PFSK-1 (cell line): Measurements from ENCODE around the gene ALDH4A1.

Source experiments
- POLR2AphosphoS5 ChIP-seq: IDR thresholded peaks from 2 replicates; pipeline ENCODE4 v1.6.1; 2012; ENCODE audit warnings: low read depth, mild to moderate bottlenecking, control low read depth, low read length, moderate library complexity
- SIN3A ChIP-seq: IDR thresholded peaks from 2 replicates; pipeline ENCODE4 v1.6.1; 2012; ENCODE audit warnings: mild to moderate bottlenecking, low read length, moderate library complexity, borderline replicate concordance; ENCODE audit not compliant: insufficient read depth
- TAF1 ChIP-seq: IDR thresholded peaks from 2 replicates; pipeline ENCODE4 v1.6.1; 2012; ENCODE audit warnings: low read length, control low read depth, borderline replicate concordance; ENCODE audit not compliant: insufficient read depth

DNA sequence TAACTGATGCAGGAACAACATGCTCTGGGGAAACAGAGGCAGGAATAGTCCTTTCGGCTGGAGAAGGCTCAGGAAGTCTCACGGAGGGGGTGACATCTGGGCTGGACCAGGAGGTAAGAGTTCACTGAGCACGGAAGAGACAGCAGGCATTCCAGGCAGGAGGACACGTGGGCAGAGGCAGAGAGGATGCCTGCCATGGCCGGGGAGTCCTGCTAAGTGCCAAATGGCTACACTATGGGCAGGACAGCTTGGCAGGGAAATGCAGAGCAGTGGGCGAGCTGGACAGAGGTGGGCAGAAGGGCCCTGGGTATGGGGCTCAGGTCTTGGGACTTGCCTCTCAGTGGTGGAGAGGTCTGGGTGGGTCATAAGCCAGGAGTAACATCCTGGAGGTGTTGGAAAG is 17.6 kb downstream of the ALDH4A1 start:
- TF ChIP-seq TAF1 = no peak
- TF ChIP-seq SIN3A = no peak
- TF ChIP-seq POLR2AphosphoS5 = no peak
